ENCODE results near the gene LRRC8E. TPM values are rescaled to one million over a fixed set of nuclear protein-coding genes. Genes with fewer than 3 reads are reported as not detected.

Gene LRRC8E
- total RNA-seq, 1 experiment from 2014 or later, result 18.1 TPM

GRCh38 chr19:7913652-7914051 is 25.3 kb downstream of the LRRC8E start:
- H3K79me2 ChIP-seq (ENCODE audit: insufficient read depth, low read length), result peaks cover 12% of the 10 kb centered on the region
- ATAC-seq (no peak), DNase-seq (ENCODE audit: low read depth, low spot score) (no peak)
- H3K27ac ChIP-seq (ENCODE audit: low read depth, low read length), result no peak overlapping the region
- ChIA-PET CTCF (interaction anchor here (1.0 kb wide), 1 partner anchor 10 kb away, joined by 4 read pairs; the partner anchor contains the start of gene MAP2K7), RAD21 (ENCODE audit: low non-redundant PET in 1 of 2, low total read pairs in 2 of 2, uncharacterized antibody in 2 of 2, unreplicated experiment in 2 of 2) (no interaction called here), POLR2A (no interaction called here)
- no peaks in the 10 kb centered on the region for H3K9me2 ChIP-seq (ENCODE audit: insufficient read depth)
- intact Hi-C loops (cut with micrococcal nuclease), result no loop called here
- BruUV-seq (replicated peaks), result TSS peak; percentile 32
- H4K20me1 ChIP-seq (ENCODE audit: insufficient read depth), result no peaks in the 10 kb centered on the region
- no peaks in the 10 kb centered on the region for H3K27me3 ChIP-seq (ENCODE audit: insufficient read depth, low read length)
- TF ChIP-seq YY1 (IDR thresholded peaks at IDR 0.05; ENCODE audit: extremely low read depth, insufficient replicate concordance, low read depth, low read length), result no peak
- TF ChIP-seq SIN3A (IDR thresholded peaks at IDR 0.05; ENCODE audit: low read depth), result no peak
- no peak for TF ChIP-seq JUND (IDR thresholded peaks at IDR 0.05)
- TF ChIP-seq ZBTB33 (IDR thresholded peaks at IDR 0.05; ENCODE audit: extremely low read depth, insufficient replicate concordance, low read length), result no peak
- TF ChIP-seq CTCF (IDR thresholded peaks at IDR 0.05 in 2 of 3, conservative IDR thresholded peaks at IDR 0.05 in 1 of 3; ENCODE audit: borderline replicate concordance in 1 of 3, insufficient read depth in 1 of 3, low read depth in 2 of 3, low read length in 2 of 3), result no peak
- TF ChIP-seq CEBPB (IDR thresholded peaks at IDR 0.05; ENCODE audit: low read depth), result no peak
- TF ChIP-seq ELF1 (IDR thresholded peaks at IDR 0.05; ENCODE audit: borderline replicate concordance, low read depth), result no peak
- TF ChIP-seq SP1 (IDR thresholded peaks at IDR 0.05; ENCODE audit: low read depth), result no peak
- no peak for TF ChIP-seq MAX (IDR thresholded peaks at IDR 0.05)
- TF ChIP-seq POLR2AphosphoS5 (IDR thresholded peaks at IDR 0.05; ENCODE audit: low read depth, low read length), result no peak
- TF ChIP-seq ZNF274 (IDR thresholded peaks at IDR 0.05; ENCODE audit: low read depth, low read length), result no peak
- TF ChIP-seq RAD21 (IDR thresholded peaks at IDR 0.05; ENCODE audit: low read depth), result no peak
- TF ChIP-seq EZH2phosphoT487 (IDR thresholded peaks at IDR 0.05; ENCODE audit: borderline replicate concordance), result no peak
- TF ChIP-seq FOSL1 (IDR thresholded peaks at IDR 0.05; ENCODE audit: low read depth), result no peak
- no peak for TF ChIP-seq REST (IDR thresholded peaks at IDR 0.05; ENCODE audit: low read depth)
- H2AFZ ChIP-seq (ENCODE audit: low read depth, low read length, poor library complexity, severe bottlenecking), result no peak overlapping the region
- H3K9ac ChIP-seq (ENCODE audit: low read length), result no peak overlapping the region
- no peak overlapping the region for H3K4me3 ChIP-seq (replicated peaks in 1 of 2; ENCODE audit: low read depth in 1 of 2, low read length in 2 of 2)
- H3K4me2 ChIP-seq (ENCODE audit: low read length), result no peak overlapping the region
- H3K9me3 ChIP-seq (ENCODE audit: control insufficient read depth in 1 of 2, insufficient read depth in 1 of 2, low read depth in 1 of 2, low read length in 2 of 2), result no peaks in the 10 kb centered on the region
- peaks cover 9 to 32% of the 10 kb centered on the region in 2 experiments; a peak in 3 of 4 replicates for H3K4me1 ChIP-seq (ENCODE audit: control insufficient read depth in 1 of 2, insufficient read depth in 2 of 2, low read length in 2 of 2)
- H3K36me3 ChIP-seq (ENCODE audit: control insufficient read depth in 1 of 2, insufficient read depth in 2 of 2, low read length in 2 of 2), result peaks cover 5 to 6% of the 10 kb centered on the region in 2 experiments; a peak in 3 of 4 replicates

All from HCT116 (cell line).